DOHH2 (cell line): ENCODE data around the gene RAB3IL1.

Experiments
- H3F3A ChIP-seq: fragments of 200-600 bp; sonication (generic), shearing (Covaris generic); 2 replicates; pipeline ENCODE4 v1.6.0; 2016; ENCODE audit warnings: antibody characterized with exemption, mild to moderate bottlenecking; ENCODE audit not compliant: control insufficient read depth, insufficient read depth
- H3K27ac ChIP-seq: fragments of 200-600 bp; sonication (generic); 2 replicates; pipeline ENCODE4 v1.5.1; 2014; ENCODE audit warnings: low read depth, mild to moderate bottlenecking, low read length, moderate library complexity
- H3K27me3 ChIP-seq: fragments of 200-600 bp; sonication (generic); 2 replicates; pipeline ENCODE4 v1.6.1; 2014; ENCODE audit warnings: mild to moderate bottlenecking, low read length, mixed read lengths; ENCODE audit not compliant: control insufficient read depth
- H3K36me3 ChIP-seq: fragments of 200-600 bp; sonication (generic); 2 replicates; pipeline ENCODE4 v1.6.1; 2014; ENCODE audit warnings: mild to moderate bottlenecking, low read length, moderate library complexity, mixed read lengths; ENCODE audit not compliant: control insufficient read depth
- H3K4me1 ChIP-seq: fragments of 200-600 bp; sonication (generic); 2 replicates; pipeline ENCODE4 v1.6.1; 2014; ENCODE audit warnings: mild to moderate bottlenecking, low read length, mixed read lengths; ENCODE audit not compliant: control insufficient read depth
- H3K4me2 ChIP-seq: fragments of 200-600 bp; sonication (generic); 2 replicates; pipeline ENCODE4 v1.6.0; 2014; ENCODE audit warnings: mild to moderate bottlenecking, low read length, moderate library complexity
- H3K4me3 ChIP-seq: fragments of 200-600 bp; sonication (generic); 2 replicates; pipeline ENCODE4 v1.5.1; 2014; ENCODE audit warnings: mild to moderate bottlenecking, low read length, mixed read lengths
- H3K79me2 ChIP-seq: fragments of 200-600 bp; sonication (generic); 2 replicates; pipeline ENCODE4 v1.6.1; 2014; ENCODE audit warnings: mild to moderate bottlenecking, low read length, mixed read lengths; ENCODE audit not compliant: control insufficient read depth
- H3K9me2 ChIP-seq: fragments of 200-600 bp; sonication (generic); replicated peaks from 2 replicates; pipeline ENCODE4 v1.6.1; 2014; ENCODE audit warnings: mild to moderate bottlenecking, low read length, mixed read lengths; ENCODE audit not compliant: control insufficient read depth
- H3K9me3 ChIP-seq: fragments of 200-600 bp; sonication (generic); 2 replicates; pipeline ENCODE4 v1.6.1; 2014; ENCODE audit warnings: antibody characterized with exemption, low read length, mixed read lengths; ENCODE audit not compliant: control insufficient read depth, insufficient read depth
- H4K20me1 ChIP-seq: fragments of 200-600 bp; sonication (generic); 2 replicates; pipeline ENCODE4 v1.6.0; 2014; ENCODE audit warnings: low read depth, mild to moderate bottlenecking, antibody characterized with exemption, low read length, moderate library complexity; ENCODE audit not compliant: control insufficient read depth, insufficient read depth
- CTCF ChIP-seq: fragments of 200-600 bp; sonication (generic); IDR thresholded peaks from one replicate; pipeline ENCODE4 v1.5.1; 2014; ENCODE audit warnings: antibody characterized with exemption, mild to moderate bottlenecking, low read depth, low read length; ENCODE audit not compliant: poor library complexity, severe bottlenecking
- EZH2phosphoT487 ChIP-seq: fragments of 200-600 bp; sonication (generic); IDR thresholded peaks from 2 replicates; pipeline ENCODE4 v1.6.1; 2017; ENCODE audit warnings: borderline replicate concordance, mild to moderate bottlenecking, antibody characterized with exemption, low read length, moderate library complexity, mixed read lengths

RAB3IL1 gene

GRCh38 chr11:61891331-61892084 lies 25.9 kb downstream of the RAB3IL1 start, which contains the start of gene FADS3:
Gene FADS3 (minus strand): TSS chr11:61891545. CDS start chr11:61891381, 164 bp downstream.
- TF ChIP-seq CTCF, result no peak
- no peak for TF ChIP-seq EZH2phosphoT487
- peaks cover 7% of the 10 kb centered on the region for H3F3A ChIP-seq
- H3K9me2 ChIP-seq, result no peaks in the 10 kb centered on the region
- H3K36me3 ChIP-seq, result peaks cover 4% of the 10 kb centered on the region
- H3K27me3 ChIP-seq, result no peaks in the 10 kb centered on the region
- peak within 1 kb of the TSS; percentile 99 for H3K4me2 ChIP-seq
- peak within 1 kb of the TSS; percentile 64 for H3K27ac ChIP-seq
- peaks cover 38% of the 10 kb centered on the region for H3K4me1 ChIP-seq
- no peaks in the 10 kb centered on the region for H4K20me1 ChIP-seq
- H3K79me2 ChIP-seq, result peaks cover 23% of the 10 kb centered on the region
- peaks cover 5% of the 10 kb centered on the region; the same call in 1 of the 2 replicates for H3K9me3 ChIP-seq
- H3K4me3 ChIP-seq, result peak within 1 kb of the TSS; percentile 85

DNA sequence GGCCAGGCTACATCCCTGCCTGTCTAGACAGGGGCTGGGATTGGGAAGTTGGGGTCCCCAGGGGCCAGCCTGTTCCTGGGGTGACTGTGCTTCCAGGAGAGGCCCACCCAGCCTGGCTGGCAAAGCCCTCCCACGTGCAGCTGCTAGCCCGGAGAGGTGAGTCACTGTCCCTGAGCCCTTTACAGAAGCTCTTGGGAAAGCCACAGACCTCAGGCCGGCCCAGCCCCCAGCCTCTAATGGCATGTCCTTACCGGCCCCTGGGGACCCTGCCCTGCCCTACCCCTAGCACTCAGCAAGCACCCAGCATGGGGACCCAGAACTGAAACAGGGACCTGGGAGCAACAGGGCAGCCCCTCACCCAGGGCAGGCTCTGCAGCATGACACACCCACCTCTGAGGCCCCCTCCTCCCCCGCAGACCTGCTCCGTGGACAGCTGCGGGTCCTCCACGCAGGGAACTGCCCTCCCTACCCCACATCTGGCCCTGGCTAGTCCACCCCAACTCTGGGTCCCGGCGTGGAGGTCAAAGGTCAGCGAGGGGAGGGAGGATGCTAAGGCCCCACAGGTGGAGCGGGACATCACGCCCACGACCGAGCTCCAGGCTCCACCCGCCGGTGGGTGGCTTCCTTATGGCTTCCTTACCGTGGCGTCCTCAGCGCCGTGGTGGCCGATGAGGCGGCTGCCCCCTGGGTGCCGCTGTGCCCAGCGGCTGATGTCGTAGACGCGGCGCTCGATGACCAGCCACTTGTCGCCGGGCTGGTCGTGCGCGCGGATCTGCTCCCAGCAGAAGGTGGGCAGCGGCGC lies 26.6 kb downstream of the RAB3IL1 start:
- no peaks in the 10 kb centered on the region for H4K20me1 ChIP-seq
- H3F3A ChIP-seq, result peaks cover 7% of the 10 kb centered on the region
- peaks cover 38% of the 10 kb centered on the region for H3K4me1 ChIP-seq
- H3K36me3 ChIP-seq, result peaks cover 4% of the 10 kb centered on the region
- peaks cover 5% of the 10 kb centered on the region; the same call in 1 of the 2 replicates for H3K9me3 ChIP-seq
- TF ChIP-seq EZH2phosphoT487 (no peak), CTCF (peak; percentile 16)
- H3K27me3 ChIP-seq, result no peaks in the 10 kb centered on the region
- peak overlapping the region; percentile 85 for H3K4me3 ChIP-seq
- H3K4me2 ChIP-seq, result peak overlapping the region; percentile 99
- no peaks in the 10 kb centered on the region for H3K9me2 ChIP-seq
- peak overlapping the region; percentile 64 for H3K27ac ChIP-seq
- H3K79me2 ChIP-seq, result peaks cover 28% of the 10 kb centered on the region

- Histone ChIP-seq H3K4me2 (peak overlapping the region; percentile 99), H3K4me1 (peaks cover 41% of the 10 kb centered on the region), H3K36me3 (peaks cover 4% of the 10 kb centered on the region), H3K9me2 (no peaks in the 10 kb centered on the region), H4K20me1 (no peaks in the 10 kb centered on the region), H3K9me3 (peaks cover 5% of the 10 kb centered on the region; the same call in 1 of the 2 replicates), H3K27ac (no peak overlapping the region), H3K27me3 (no peaks in the 10 kb centered on the region), H3K79me2 (peaks cover 29% of the 10 kb centered on the region), H3K4me3 (peak overlapping the region; percentile 85), H3F3A (peaks cover 7% of the 10 kb centered on the region)
- TF ChIP-seq EZH2phosphoT487 (no peak), CTCF (no peak)
These were observed 27.5 kb downstream of the RAB3IL1 start for GRCh38 chr11:61889831-61890230.
